ENCODE measurements around the gene MPST.
A peak's percentile ranks its signal among the peaks of the same experiment; 100 is the strongest.

Gene MPST

GRCh38 chr22:37047006-37047405 is 27.5 kb downstream of the MPST start:
- no peak for DNase-seq

DNA sequence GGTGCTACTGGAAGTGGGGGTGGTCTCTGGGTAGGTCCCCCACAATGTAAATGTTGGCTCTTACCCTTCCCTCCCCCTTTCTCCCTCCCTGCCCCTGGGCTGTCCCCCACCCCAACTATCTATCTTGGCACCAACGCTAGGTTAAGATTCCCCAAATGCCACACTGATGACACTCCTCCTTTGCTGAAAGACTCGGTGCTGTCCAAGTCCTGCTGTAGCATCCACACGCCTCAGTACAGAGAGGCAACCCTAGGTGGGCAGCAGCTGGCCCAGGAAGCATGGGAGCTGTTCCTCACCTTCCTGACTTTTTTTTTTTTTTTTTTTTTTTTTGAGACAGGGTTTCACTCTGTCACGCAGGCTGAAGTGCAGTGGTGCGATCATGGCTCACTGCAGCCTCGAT is 28.6 kb downstream of the MPST start:
- DNase-seq = no peak

DNA sequence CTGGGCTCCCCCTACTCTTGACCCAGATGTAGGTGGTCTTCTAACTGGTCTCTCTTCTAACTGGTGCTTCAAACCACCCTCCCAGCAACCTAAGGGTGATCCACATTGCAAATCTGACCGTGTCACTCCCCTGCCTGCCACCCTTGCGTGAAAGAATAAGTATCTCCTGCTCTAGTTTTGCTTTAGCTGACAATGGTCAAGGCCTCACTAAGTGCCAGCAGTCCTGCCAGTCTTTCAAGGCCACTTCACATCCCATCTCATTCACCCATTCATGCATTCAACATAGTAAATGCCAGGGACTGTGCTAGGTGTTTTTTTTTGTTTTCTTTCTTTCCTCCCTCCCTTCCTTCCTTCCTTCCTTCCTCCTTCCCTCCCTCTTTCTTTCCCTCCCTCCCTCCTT is 29.7 kb downstream of the MPST start:
- no peak for DNase-seq

- no peak for DNase-seq
These were observed 31.4 kb downstream of the MPST start for GRCh38 chr22:37050913-37051312.

- peak; percentile 59 for DNase-seq
These were observed 32.1 kb downstream of the MPST start, which contains the start of gene KCTD17 for GRCh38 chr22:37051391-37052385. Gene KCTD17, plus strand, starts transcription at chr22:37051742. Its CDS starts 19 bp downstream, at chr22:37051761.

GRCh38 chr22:37052386-37053309 is 33.1 kb downstream of the MPST start:
- no peak for DNase-seq

DNA sequence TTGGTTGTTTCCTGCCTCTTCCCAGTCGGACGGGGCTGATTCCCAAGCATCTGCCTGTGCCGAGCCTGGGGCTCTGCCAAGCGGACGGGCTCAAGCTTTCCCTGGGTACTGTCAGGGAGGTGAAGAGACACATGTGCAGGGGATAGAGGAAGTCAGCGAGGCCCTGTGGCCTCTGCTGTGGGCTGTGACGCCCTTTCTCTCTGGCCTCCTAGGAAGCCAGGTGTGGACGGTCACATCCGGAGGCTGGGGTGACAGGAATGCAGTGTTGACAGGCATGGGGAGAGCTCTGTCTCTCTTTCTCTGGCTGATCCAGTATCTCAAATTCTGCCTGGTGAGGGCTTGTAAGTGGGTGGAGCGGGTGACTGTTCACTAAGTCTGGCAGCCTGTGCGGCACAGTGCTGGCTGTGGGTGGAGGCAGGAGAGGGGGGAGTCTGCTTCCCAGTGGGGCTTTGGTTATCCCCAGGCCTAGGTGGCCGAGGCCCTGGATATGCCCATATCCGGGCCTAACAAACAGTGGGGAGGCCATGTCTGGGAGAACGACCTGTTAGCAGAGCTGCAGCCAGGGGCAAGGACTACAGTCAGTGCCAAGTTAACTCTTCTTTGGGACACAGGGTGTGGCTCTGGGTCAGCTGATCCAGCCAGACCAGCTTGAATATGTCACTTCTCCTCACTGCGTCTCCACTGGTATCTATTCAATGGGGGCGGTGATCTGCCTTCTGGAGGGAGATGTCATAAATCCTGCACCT is 33.9 kb downstream of the MPST start:
- DNase-seq = no peak

DNA sequence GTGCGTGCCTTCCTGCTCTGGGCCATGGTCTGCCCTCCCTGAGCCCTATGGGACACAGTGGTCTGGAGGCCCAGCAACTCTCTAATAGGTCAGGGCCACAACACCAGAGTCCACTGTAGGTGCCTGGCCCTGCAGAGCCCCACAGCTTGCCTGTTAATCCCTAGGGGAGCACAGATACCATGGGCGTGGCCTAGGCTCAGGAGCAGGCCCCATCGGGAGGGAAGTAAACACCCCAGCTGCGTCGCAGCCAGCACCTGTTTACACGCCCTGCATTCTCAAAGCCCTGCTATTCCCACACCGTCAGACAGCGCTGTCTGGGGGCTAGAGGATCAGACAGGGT is 34.5 kb downstream of the MPST start:
- DNase-seq = no peak

GRCh38 chr22:37054600-37055365 is 35.2 kb downstream of the MPST start:
- no peak for DNase-seq

GRCh38 chr22:37056246-37056645 is 36.7 kb downstream of the MPST start:
- no peak for DNase-seq

GRCh38 chr22:37057226-37057625 is 37.7 kb downstream of the MPST start:
- no peak for DNase-seq

GRCh38 chr22:37057796-37058510 is 38.4 kb downstream of the MPST start:
- no peak for DNase-seq

DNA sequence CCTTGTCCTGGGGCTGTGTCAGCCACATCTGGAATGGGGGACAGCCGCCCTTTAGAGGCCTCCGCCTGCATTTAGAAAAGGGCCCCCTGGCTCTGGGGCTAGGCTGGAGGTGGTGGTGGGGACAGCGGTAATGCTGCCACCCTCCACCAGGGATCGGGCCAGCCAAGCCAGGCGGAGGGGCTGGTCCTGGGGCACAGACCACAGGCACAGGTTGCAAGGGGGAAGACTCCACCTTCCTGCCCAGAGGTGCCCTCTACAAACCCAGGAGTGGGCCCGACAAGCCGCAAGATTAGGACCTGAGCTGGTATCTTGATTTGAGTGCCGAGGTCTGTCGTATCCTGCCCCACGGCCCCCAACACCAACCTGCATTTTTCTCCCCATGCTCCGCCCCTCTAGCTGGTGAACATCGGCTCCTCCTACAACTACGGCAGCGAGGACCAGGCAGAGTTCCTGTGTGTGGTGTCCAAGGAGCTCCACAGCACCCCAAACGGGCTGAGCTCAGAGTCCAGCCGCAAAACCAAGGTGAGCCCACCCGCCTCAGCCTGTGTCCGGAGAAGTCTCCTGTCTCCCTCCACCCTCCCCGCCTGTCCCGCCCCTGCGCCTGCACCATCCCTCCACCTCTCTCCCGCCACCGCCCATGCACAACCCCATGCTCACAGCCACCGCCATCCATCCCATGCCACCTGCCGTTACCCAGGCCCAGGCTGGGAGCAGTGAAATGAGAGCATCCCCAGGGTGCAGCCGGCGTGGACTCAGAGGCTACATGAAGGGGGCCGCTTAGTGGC is 39.6 kb downstream of the MPST start:
- DNase-seq = no peak

GRCh38 chr22:37059876-37060449 is 40.4 kb downstream of the MPST start:
- DNase-seq = no peak

- no peak for DNase-seq
These were observed 41.5 kb downstream of the MPST start for GRCh38 chr22:37060801-37061610.

- no peak for DNase-seq
These were observed 42.3 kb downstream of the MPST start for GRCh38 chr22:37061611-37062375.

GRCh38 chr22:37062376-37062675 is 42.8 kb downstream of the MPST start:
- no peak for DNase-seq

DNA sequence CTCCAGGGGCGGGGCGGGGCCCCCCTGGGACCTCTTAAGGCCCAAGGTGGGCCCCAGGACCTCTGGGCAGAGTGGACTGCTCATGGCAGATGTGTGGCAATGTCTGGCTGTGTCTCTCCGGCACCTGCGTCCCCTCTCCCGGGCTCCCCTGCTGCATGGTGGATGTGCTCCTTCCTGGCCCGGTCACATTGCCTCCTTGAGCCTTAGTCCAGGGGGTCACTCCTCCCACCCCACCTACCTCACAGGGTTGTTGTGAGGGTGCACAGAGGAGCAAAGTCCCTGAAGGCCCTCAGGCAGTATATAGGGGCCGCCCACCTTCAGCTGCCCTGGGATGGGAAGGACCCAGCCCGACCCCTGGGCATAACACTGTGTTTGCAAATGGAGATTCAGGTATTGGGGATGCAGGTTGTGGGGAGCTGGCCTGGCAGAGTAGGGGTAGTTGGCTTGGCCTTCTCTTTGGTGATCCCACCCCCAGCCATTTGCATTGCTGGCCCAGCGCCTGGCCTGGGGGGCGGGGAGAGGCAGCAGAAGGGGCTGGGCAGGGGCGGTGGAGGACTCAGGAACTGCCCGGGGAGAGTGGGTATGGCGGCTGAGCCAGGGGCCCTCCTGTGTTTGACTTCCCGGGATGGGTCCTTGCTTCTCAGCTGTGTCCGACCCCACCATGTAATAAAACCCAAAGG is 43.3 kb downstream of the MPST start:
- no peak for DNase-seq
